Urinary bladder (tissue), 2 donors: ENCODE results near the gene KDM3B. TPM values are rescaled to one million over a fixed set of nuclear protein-coding genes. Genes with fewer than 3 reads are reported as not detected.

ENCODE experiments used
- polyA plus RNA-seq: library from polyadenylated mRNA; stranded (reverse); fragments of 200-250 nt; gene quantifications from one replicate; pipeline ENCODE4 v1.2.3, GENCODE V29; 2013
- small RNA-seq: library from RNA; depleted of rRNA; stranded (forward); fragments of <200 nt; gene quantifications from one replicate; pipeline ENCODE3, GENCODE V24; 2014
- total RNA-seq: library from RNA; depleted of rRNA; stranded (reverse); fragments of >200 nt; gene quantifications from one replicate; pipeline ENCODE4 v1.2.3, GENCODE V29; 2014
- donor health status: healthy.

The KDM3B gene
- total and polyA plus RNA-seq, 2 donors = 36.2 to 68.7 TPM

Small RNAs within 50 kb of the gene (small RNA-seq; reads per million reads assigned to genes)
- gene AC113403.1 = not detected

Other genes with a start within 250 kb of the KDM3B start
- 6.7 TPM for gene NME5, start 213.3 kb upstream of the KDM3B start, total RNA-seq
- gene NME5, start 213.3 kb upstream of the KDM3B start, polyA plus RNA-seq = 1.7 TPM
- 45.8 TPM for gene BRD8, start 174.1 kb upstream of the KDM3B start, total RNA-seq
- gene BRD8, start 174.1 kb upstream of the KDM3B start, polyA plus RNA-seq = 33.9 TPM
- 25.4 TPM for gene KIF20A, start 173.6 kb upstream of the KDM3B start, total RNA-seq
- gene KIF20A, start 173.6 kb upstream of the KDM3B start, polyA plus RNA-seq = 0.43 TPM
- 44.1 TPM for gene CDC23, start 139.4 kb upstream of the KDM3B start, total RNA-seq
- gene CDC23, start 139.4 kb upstream of the KDM3B start, polyA plus RNA-seq = 20.1 TPM
- gene GFRA3, start 78.1 kb upstream of the KDM3B start, total RNA-seq = 2.4 TPM
- 3.3 TPM for gene GFRA3, start 78.1 kb upstream of the KDM3B start, polyA plus RNA-seq
- 6.1 TPM for gene CDC25C, start 20.9 kb upstream of the KDM3B start, total RNA-seq
- 0.13 TPM for gene CDC25C, start 20.9 kb upstream of the KDM3B start, polyA plus RNA-seq
- 20.3 TPM for gene FAM53C, start 14.4 kb upstream of the KDM3B start, total RNA-seq
- gene FAM53C, start 14.4 kb upstream of the KDM3B start, polyA plus RNA-seq = 22.9 TPM
- 5.3 TPM for gene REEP2, start 86.4 kb downstream of the KDM3B start, total RNA-seq
- 17.6 TPM for gene REEP2, start 86.4 kb downstream of the KDM3B start, polyA plus RNA-seq
- gene EGR1, start 112.8 kb downstream of the KDM3B start, total RNA-seq = 12.8 TPM
- 438 TPM for gene EGR1, start 112.8 kb downstream of the KDM3B start, polyA plus RNA-seq
- gene ETF1, start 190.6 kb downstream of the KDM3B start, total RNA-seq = 66.3 TPM
- 62.0 TPM for gene ETF1, start 190.6 kb downstream of the KDM3B start, polyA plus RNA-seq
- gene HSPA9, start 222.7 kb downstream of the KDM3B start, total RNA-seq = 159 TPM
- gene HSPA9, start 222.7 kb downstream of the KDM3B start, polyA plus RNA-seq = 126 TPM